Measurements from ENCODE around the gene ENTPD5.
A peak's percentile ranks its signal among the peaks of the same experiment; 100 is the strongest.

The ENTPD5 gene

GRCh38 chr14:73949752-73950734, 69.0 kb downstream of the ENTPD5 start, which contains the start of the genes COQ6 and FAM161B:
Gene COQ6 (plus strand): TSS chr14:73950302. CDS start chr14:73950333, 31 bp downstream.
Gene FAM161B (minus strand): TSS chr14:73950094. CDS start chr14:73950026, 68 bp downstream.
- peaks cover 8% of the 10 kb centered on the region for H3K36me3 ChIP-seq (ENCODE audit: control insufficient read depth, insufficient read depth, low read length)
- H3K4me1 ChIP-seq (ENCODE audit: control insufficient read depth, insufficient read depth, low read length, poor library complexity, severe bottlenecking) = no peaks in the 10 kb centered on the region
- H3K27me3 ChIP-seq (replicated peaks; ENCODE audit: control insufficient read depth, insufficient read depth, low read length, poor library complexity, severe bottlenecking) = no peaks in the 10 kb centered on the region
- H3K9me3 ChIP-seq (ENCODE audit: control insufficient read depth, low read length) = no peaks in the 10 kb centered on the region
- peak; percentile 86 to 92 (median 91) for DNase-seq
- H3K4me3 ChIP-seq (ENCODE audit: insufficient read depth, low read depth, low read length, poor library complexity, severe bottlenecking) = peak within 1 kb of the TSS; percentile 77
- H3K27ac ChIP-seq (ENCODE audit: insufficient read depth, low read length, poor library complexity, severe bottlenecking) = peak within 1 kb of the TSS; percentile 93

- Histone ChIP-seq H3K27ac (ENCODE audit: insufficient read depth, low read length, poor library complexity, severe bottlenecking) (no peak overlapping the region), H3K9me3 (ENCODE audit: control insufficient read depth, low read length) (no peaks in the 10 kb centered on the region), H3K27me3 (replicated peaks; ENCODE audit: control insufficient read depth, insufficient read depth, low read length, poor library complexity, severe bottlenecking) (no peaks in the 10 kb centered on the region), H3K4me3 (ENCODE audit: insufficient read depth, low read depth, low read length, poor library complexity, severe bottlenecking) (no peak overlapping the region), H3K36me3 (ENCODE audit: control insufficient read depth, insufficient read depth, low read length) (peaks cover 29% of the 10 kb centered on the region), H3K4me1 (ENCODE audit: control insufficient read depth, insufficient read depth, low read length, poor library complexity, severe bottlenecking) (no peaks in the 10 kb centered on the region)
- DNase-seq = no peak
These were observed 73.9 kb downstream of the ENTPD5 start for GRCh38 chr14:73945159-73945670.

GRCh38 chr14:73944432-73945158, 74.5 kb downstream of the ENTPD5 start:
- no peak for DNase-seq
- Histone ChIP-seq H3K36me3 (ENCODE audit: control insufficient read depth, insufficient read depth, low read length) (peaks cover 29% of the 10 kb centered on the region), H3K4me1 (ENCODE audit: control insufficient read depth, insufficient read depth, low read length, poor library complexity, severe bottlenecking) (no peaks in the 10 kb centered on the region), H3K4me3 (ENCODE audit: insufficient read depth, low read depth, low read length, poor library complexity, severe bottlenecking) (no peak overlapping the region), H3K27ac (ENCODE audit: insufficient read depth, low read length, poor library complexity, severe bottlenecking) (no peak overlapping the region), H3K9me3 (ENCODE audit: control insufficient read depth, low read length) (no peaks in the 10 kb centered on the region), H3K27me3 (replicated peaks; ENCODE audit: control insufficient read depth, insufficient read depth, low read length, poor library complexity, severe bottlenecking) (no peaks in the 10 kb centered on the region)

DNA sequence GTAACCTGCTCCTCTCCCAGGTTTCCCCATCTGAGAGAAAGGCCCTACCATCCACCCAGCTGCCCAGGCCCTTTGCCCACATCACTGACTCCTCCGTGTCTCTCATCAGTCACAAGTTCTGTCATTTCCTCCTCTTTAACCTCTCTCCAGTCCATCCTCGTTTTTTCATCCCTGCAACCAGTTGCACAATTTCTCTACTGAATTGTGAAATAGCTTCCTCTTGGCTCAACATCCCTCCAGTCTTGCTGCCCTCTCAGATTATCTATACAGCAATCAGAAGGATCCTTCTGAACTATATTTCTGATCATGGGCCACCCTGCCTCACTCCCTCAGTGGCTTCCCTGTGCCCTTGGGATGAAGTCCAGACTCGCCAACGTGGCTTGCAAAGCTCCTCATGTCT, 76.0 kb downstream of the ENTPD5 start:
- Histone ChIP-seq H3K4me1 (ENCODE audit: control insufficient read depth, insufficient read depth, low read length, poor library complexity, severe bottlenecking) (no peaks in the 10 kb centered on the region), H3K27ac (ENCODE audit: insufficient read depth, low read length, poor library complexity, severe bottlenecking) (no peak overlapping the region), H3K4me3 (ENCODE audit: insufficient read depth, low read depth, low read length, poor library complexity, severe bottlenecking) (no peak overlapping the region), H3K27me3 (replicated peaks; ENCODE audit: control insufficient read depth, insufficient read depth, low read length, poor library complexity, severe bottlenecking) (no peaks in the 10 kb centered on the region), H3K36me3 (ENCODE audit: control insufficient read depth, insufficient read depth, low read length) (peaks cover 29% of the 10 kb centered on the region), H3K9me3 (ENCODE audit: control insufficient read depth, low read length) (no peaks in the 10 kb centered on the region)
- DNase-seq = no peak

GRCh38 chr14:73942180-73942579, 76.9 kb downstream of the ENTPD5 start:
- Histone ChIP-seq H3K36me3 (ENCODE audit: control insufficient read depth, insufficient read depth, low read length) (peaks cover 34% of the 10 kb centered on the region), H3K27ac (ENCODE audit: insufficient read depth, low read length, poor library complexity, severe bottlenecking) (no peak overlapping the region), H3K4me3 (ENCODE audit: insufficient read depth, low read depth, low read length, poor library complexity, severe bottlenecking) (no peak overlapping the region), H3K9me3 (ENCODE audit: control insufficient read depth, low read length) (no peaks in the 10 kb centered on the region), H3K4me1 (ENCODE audit: control insufficient read depth, insufficient read depth, low read length, poor library complexity, severe bottlenecking) (no peaks in the 10 kb centered on the region), H3K27me3 (replicated peaks; ENCODE audit: control insufficient read depth, insufficient read depth, low read length, poor library complexity, severe bottlenecking) (no peaks in the 10 kb centered on the region)
- no peak for DNase-seq

GRCh38 chr14:73937012-73937411, 82.1 kb downstream of the ENTPD5 start:
- H3K36me3 ChIP-seq (ENCODE audit: control insufficient read depth, insufficient read depth, low read length) = peaks cover 40% of the 10 kb centered on the region
- H3K27me3 ChIP-seq (replicated peaks; ENCODE audit: control insufficient read depth, insufficient read depth, low read length, poor library complexity, severe bottlenecking) = no peaks in the 10 kb centered on the region
- no peak for DNase-seq

DNA sequence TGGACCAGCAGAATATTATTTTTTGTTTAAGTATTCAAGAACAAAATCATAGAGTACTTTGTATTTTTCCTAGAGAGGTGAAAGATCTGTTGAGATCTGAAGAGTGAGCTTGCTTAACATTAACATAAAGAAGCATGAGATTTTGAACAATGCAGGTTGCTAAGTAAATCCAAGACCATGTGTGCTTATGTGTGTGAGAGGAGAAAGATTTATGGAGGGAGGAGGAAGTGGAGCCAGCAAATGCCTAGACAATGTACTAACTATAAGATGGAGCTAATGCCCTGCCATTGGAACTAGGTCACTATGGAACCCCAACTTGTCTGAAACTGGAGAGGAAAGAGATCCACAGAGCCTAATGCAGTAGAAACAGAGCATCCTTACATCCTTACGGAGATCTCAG, 82.5 kb downstream of the ENTPD5 start:
- peaks cover 45% of the 10 kb centered on the region for H3K36me3 ChIP-seq (ENCODE audit: control insufficient read depth, insufficient read depth, low read length)
- no peaks in the 10 kb centered on the region for H3K4me1 ChIP-seq (ENCODE audit: control insufficient read depth, insufficient read depth, low read length, poor library complexity, severe bottlenecking)
- H3K4me3 ChIP-seq (ENCODE audit: insufficient read depth, low read depth, low read length, poor library complexity, severe bottlenecking) = no peak overlapping the region
- no peaks in the 10 kb centered on the region for H3K9me3 ChIP-seq (ENCODE audit: control insufficient read depth, low read length)
- H3K27ac ChIP-seq (ENCODE audit: insufficient read depth, low read length, poor library complexity, severe bottlenecking) = no peak overlapping the region
- no peak for DNase-seq
- no peaks in the 10 kb centered on the region for H3K27me3 ChIP-seq (replicated peaks; ENCODE audit: control insufficient read depth, insufficient read depth, low read length, poor library complexity, severe bottlenecking)

More at GRCh38 chr14:73937012-73937411, 82.1 kb downstream of the ENTPD5 start:
- Histone ChIP-seq H3K27ac (ENCODE audit: insufficient read depth, low read length, poor library complexity, severe bottlenecking) (no peak overlapping the region), H3K9me3 (ENCODE audit: control insufficient read depth, low read length) (no peaks in the 10 kb centered on the region), H3K4me3 (ENCODE audit: insufficient read depth, low read depth, low read length, poor library complexity, severe bottlenecking) (no peak overlapping the region), H3K4me1 (ENCODE audit: control insufficient read depth, insufficient read depth, low read length, poor library complexity, severe bottlenecking) (no peaks in the 10 kb centered on the region)

DNA sequence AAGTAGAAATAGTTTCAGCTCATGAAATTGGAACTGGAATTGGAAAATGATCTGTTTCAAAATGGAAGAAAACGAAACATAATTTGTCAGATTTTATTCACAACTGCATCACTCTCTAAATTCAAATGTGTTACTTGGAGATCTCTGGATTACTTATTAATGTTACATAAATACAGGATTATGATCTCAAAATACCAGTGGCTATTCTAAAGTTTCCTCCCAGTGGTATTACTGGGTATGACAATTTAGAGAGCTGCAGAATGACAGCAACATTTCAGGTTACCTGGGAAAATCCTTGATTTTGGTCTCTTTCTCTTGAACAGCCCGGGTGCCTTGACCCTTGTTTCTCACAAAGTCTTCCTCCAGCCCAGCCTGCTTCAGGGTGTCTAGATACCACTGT, 83.4 kb downstream of the ENTPD5 start:
- H3K27me3 ChIP-seq (replicated peaks; ENCODE audit: control insufficient read depth, insufficient read depth, low read length, poor library complexity, severe bottlenecking) = no peaks in the 10 kb centered on the region
- no peaks in the 10 kb centered on the region for H3K4me1 ChIP-seq (ENCODE audit: control insufficient read depth, insufficient read depth, low read length, poor library complexity, severe bottlenecking)
- H3K9me3 ChIP-seq (ENCODE audit: control insufficient read depth, low read length) = no peaks in the 10 kb centered on the region
- no peak overlapping the region for H3K4me3 ChIP-seq (ENCODE audit: insufficient read depth, low read depth, low read length, poor library complexity, severe bottlenecking)
- no peak overlapping the region for H3K27ac ChIP-seq (ENCODE audit: insufficient read depth, low read length, poor library complexity, severe bottlenecking)
- no peak for DNase-seq
- H3K36me3 ChIP-seq (ENCODE audit: control insufficient read depth, insufficient read depth, low read length) = peaks cover 52% of the 10 kb centered on the region

GRCh38 chr14:73924337-73924736, 94.8 kb downstream of the ENTPD5 start:
- Histone ChIP-seq H3K4me1 (ENCODE audit: control insufficient read depth, insufficient read depth, low read length, poor library complexity, severe bottlenecking) (no peaks in the 10 kb centered on the region), H3K27ac (ENCODE audit: insufficient read depth, low read length, poor library complexity, severe bottlenecking) (no peak overlapping the region), H3K9me3 (ENCODE audit: control insufficient read depth, low read length) (no peaks in the 10 kb centered on the region), H3K36me3 (ENCODE audit: control insufficient read depth, insufficient read depth, low read length) (peaks cover 79% of the 10 kb centered on the region), H3K27me3 (replicated peaks; ENCODE audit: control insufficient read depth, insufficient read depth, low read length, poor library complexity, severe bottlenecking) (no peaks in the 10 kb centered on the region), H3K4me3 (ENCODE audit: insufficient read depth, low read depth, low read length, poor library complexity, severe bottlenecking) (no peak overlapping the region)
- DNase-seq = no peak

Measured in effector memory CD4-positive, alpha-beta T cell (primary cell).